Measurements from ENCODE around the gene SYNGR1.

The SYNGR1 gene

DNA sequence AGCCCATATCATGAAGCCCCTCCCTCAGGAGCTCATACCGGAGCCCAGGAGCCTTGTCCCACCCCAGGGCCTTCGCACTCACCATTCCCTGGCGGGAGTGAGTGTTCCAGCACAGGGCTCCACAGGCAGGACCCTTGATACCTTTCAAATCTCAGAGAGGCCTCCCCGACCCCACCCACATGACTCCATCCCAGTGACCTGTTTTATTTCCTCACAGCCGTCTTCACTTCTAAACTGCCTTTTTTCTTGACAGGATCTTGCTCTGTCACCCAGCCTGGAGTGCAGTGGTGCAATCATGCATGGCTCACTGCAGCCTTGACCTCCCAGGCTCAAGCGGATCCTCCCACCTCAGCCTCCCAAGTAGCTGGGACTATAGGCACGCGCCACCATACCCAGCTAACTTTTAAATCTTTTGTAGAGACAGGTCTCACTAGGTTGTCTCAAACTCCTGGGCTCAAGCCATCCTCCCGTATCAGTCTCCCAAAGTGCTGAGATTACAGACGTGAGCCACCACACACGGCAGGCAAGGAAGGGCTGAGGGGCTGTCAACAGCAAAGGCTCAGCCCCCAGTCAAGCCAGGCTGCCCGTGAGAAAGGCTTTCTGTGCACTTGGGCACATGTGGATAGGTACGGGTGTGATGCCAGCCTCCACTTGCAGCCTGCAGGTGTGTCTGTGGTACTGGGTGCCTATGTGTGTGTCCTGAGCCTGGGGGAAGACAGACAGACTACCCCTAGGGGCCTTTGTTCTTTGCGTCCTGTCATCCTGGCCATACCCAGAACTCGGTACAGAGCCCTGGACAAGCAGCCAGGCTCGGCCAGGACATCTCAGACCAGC lies 39.7 kb upstream of the SYNGR1 start:
- Mint-ChIP-seq H3K36me3 (ENCODE audit: low read depth) (peaks cover 47% of the 10 kb centered on the region), H3K27me3 (ENCODE audit: low read depth) (no peaks in the 10 kb centered on the region), H3K9me3 (no peaks in the 10 kb centered on the region), H3K4me3 (no peak overlapping the region), H3K4me1 (no peaks in the 10 kb centered on the region), H3K27ac (peak overlapping the region in 1 of 3 experiments; percentile 44)
- TF ChIP-seq, protein P1, sequence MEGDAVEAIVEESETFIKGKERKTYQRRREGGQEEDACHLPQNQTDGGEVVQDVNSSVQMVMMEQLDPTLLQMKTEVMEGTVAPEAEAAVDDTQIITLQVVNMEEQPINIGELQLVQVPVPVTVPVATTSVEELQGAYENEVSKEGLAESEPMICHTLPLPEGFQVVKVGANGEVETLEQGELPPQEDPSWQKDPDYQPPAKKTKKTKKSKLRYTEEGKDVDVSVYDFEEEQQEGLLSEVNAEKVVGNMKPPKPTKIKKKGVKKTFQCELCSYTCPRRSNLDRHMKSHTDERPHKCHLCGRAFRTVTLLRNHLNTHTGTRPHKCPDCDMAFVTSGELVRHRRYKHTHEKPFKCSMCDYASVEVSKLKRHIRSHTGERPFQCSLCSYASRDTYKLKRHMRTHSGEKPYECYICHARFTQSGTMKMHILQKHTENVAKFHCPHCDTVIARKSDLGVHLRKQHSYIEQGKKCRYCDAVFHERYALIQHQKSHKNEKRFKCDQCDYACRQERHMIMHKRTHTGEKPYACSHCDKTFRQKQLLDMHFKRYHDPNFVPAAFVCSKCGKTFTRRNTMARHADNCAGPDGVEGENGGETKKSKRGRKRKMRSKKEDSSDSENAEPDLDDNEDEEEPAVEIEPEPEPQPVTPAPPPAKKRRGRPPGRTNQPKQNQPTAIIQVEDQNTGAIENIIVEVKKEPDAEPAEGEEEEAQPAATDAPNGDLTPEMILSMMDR (IDR thresholded peaks at IDR 0.05; ENCODE audit: unreplicated experiment in 3 of 3): no peak

DNA sequence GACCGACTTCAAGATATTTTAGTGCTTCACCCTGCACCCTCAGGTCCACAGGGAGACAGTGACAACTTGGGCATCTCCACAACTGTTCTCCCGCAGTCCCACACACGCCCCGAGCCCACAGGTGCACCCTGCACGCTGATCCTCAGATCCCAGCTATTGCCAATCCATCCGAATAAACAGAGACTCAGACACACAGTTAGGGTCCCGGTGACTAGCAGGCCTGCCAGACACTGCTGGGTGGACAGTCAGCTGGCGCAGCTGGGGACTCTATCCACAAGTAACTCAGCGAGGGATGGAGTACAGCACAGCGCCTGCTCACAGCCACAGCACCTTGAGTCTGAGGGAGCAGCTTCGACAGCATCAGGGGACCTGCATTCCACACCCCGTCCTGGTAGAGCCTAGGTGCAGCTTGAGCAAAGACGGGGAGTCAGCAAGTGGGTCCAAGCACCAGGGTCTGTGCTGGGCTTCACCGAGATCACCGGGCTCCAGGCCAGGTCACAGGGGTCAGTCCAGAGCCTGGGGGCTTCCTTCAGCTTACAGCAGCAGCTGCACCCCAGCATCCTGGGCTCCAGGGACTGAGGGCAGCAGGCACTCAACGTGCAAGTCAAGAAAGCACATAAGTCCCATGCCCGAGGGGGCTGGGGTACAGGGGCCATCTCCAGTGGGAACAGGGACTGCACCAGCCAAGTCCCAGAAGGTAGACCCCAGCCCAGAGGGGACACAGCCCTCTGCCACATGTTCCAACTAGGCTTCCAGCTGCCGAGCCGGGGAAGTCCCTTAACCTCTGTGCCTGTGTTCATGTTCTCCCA lies 38.0 kb upstream of the SYNGR1 start:
- H3K4me3 Mint-ChIP-seq: no peak overlapping the region
- H3K9me3 Mint-ChIP-seq: no peaks in the 10 kb centered on the region
- H3K27me3 Mint-ChIP-seq (ENCODE audit: low read depth): no peaks in the 10 kb centered on the region
- H3K27ac Mint-ChIP-seq: peak overlapping the region in 1 of 3 experiments; percentile 27
- TF ChIP-seq, protein P1 (IDR thresholded peaks at IDR 0.05; ENCODE audit: unreplicated experiment in 3 of 3): no peak
- peaks cover 13% of the 10 kb centered on the region for H3K4me1 Mint-ChIP-seq
- peaks cover 59% of the 10 kb centered on the region for H3K36me3 Mint-ChIP-seq (ENCODE audit: low read depth)

DNA sequence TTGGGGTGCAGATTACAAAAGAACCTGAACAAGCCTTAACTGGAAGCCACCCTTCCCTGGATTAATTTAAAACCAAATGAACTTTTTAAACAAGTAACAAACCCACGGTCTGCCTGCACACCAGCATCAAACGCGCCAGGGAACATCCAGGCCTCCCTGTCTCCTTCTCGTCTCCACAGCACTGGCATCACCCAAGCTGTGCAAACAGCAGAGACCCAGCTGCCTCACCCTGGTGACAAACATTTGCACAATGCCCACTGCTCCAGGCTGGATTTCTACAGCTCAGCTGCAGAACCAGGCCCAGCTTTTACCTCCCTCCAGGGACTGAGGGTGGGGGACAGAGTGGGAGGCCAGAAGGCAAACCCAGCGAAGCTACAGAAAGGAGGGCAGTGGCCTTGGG lies 37.4 kb upstream of the SYNGR1 start:
- TF ChIP-seq, protein P1 (IDR thresholded peaks at IDR 0.05; ENCODE audit: unreplicated experiment in 3 of 3): no peak
- Mint-ChIP-seq H3K36me3 (ENCODE audit: low read depth) (peaks cover 65% of the 10 kb centered on the region), H3K4me1 (peaks cover 19% of the 10 kb centered on the region), H3K4me3 (no peak overlapping the region), H3K27me3 (ENCODE audit: low read depth) (no peaks in the 10 kb centered on the region), H3K27ac (no peak overlapping the region), H3K9me3 (no peaks in the 10 kb centered on the region)

DNA sequence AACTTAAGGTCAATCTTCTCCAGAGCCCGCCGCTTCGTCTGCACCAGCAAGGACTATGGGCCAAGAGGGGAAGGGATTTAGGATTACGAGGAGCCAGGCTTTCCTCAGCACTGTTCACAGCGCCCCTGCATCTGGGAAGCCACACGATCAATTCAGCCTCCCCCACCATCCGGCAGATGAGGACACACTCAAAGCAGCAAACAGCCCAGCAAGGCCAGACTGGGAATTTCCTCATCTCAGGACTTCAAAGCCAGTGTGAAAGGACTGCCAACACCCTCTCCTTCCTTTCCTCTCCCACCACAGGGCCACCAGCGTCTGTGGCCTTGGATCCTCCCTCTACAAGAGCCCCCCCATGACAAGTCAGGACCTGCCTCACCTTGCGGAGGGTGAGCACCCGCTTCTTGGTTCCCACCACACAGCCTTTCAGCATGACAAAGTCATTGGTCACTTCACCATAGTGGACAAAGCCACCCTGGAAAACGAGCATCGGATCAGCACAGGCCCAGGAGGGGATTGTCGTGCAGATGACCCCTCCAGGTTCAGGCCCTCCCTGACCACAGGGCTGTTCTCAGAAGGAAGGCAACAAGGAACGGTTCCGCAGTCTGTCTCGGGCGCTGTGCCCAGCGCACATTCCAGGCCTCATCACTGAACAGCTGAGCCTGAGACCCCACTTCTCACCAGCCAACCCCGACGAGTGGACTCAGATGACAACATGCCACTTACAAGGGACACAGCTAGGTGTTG lies 36.4 kb upstream of the SYNGR1 start:
- Mint-ChIP-seq H3K27ac (no peak overlapping the region), H3K4me1 (peaks cover 30% of the 10 kb centered on the region), H3K36me3 (ENCODE audit: low read depth) (peaks cover 75% of the 10 kb centered on the region), H3K4me3 (no peak overlapping the region), H3K9me3 (no peaks in the 10 kb centered on the region), H3K27me3 (ENCODE audit: low read depth) (no peaks in the 10 kb centered on the region)
- TF ChIP-seq, protein P1 (IDR thresholded peaks at IDR 0.05; ENCODE audit: unreplicated experiment in 3 of 3): no peak

DNA sequence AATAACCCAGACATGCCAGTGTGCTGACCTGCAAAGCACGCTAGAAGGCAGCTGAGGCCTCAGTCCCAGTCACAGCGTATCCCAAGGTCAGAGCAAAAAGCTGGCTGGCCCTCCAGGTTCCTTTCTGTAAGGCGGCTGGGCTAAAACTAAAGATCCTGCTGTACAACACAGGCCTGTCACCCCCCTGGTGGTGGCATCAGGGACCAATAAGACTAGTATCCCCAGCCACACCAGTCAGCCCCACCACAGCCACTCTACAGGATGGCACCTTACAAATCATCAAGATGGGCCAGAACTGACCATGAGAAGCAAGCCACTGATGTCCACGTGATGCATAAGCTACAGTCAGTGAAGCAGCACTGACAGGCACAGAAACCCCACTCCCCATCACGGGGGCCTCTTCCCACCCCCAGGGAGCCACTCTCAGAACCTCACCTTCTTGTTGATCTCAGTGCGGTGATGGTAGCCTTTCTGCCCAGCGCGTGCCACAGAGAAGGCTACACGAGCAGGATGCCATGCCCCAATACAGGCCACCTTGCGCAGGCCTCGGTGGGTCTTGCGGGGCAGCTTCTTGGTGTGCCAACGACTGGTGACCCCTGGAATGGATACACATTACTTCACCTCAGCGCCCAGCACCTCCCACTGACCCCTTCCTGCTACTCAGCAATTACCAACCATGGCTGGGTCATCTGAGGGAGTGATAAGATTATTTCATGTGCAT lies 35.4 kb upstream of the SYNGR1 start:
- H3K27me3 Mint-ChIP-seq (ENCODE audit: low read depth): no peaks in the 10 kb centered on the region
- TF ChIP-seq, protein P1 (IDR thresholded peaks at IDR 0.05; ENCODE audit: unreplicated experiment in 3 of 3): no peak
- H3K27ac Mint-ChIP-seq: no peak overlapping the region
- H3K4me1 Mint-ChIP-seq: peaks cover 35% of the 10 kb centered on the region
- H3K36me3 Mint-ChIP-seq (ENCODE audit: low read depth): peaks cover 81% of the 10 kb centered on the region
- H3K4me3 Mint-ChIP-seq: no peak overlapping the region
- no peaks in the 10 kb centered on the region for H3K9me3 Mint-ChIP-seq

Data from nephron (organoid).